GM06990 (cell line): ENCODE measurements around the gene OGFOD3.

Experiments
- DNase-seq: peaks from one replicate; pipeline ENCODE4 v3.0.0-alpha.2; 2011; ENCODE audit not compliant: insufficient read length; ENCODE audit errors: extremely low read depth
- H3K27me3 ChIP-seq: replicated peaks from 2 replicates; pipeline ENCODE4 v1.6.0; 2011; ENCODE audit warnings: low read length; ENCODE audit not compliant: control insufficient read depth, insufficient read depth
- H3K36me3 ChIP-seq: 2 replicates; pipeline ENCODE4 v1.5.1; 2011; ENCODE audit warnings: low read length; ENCODE audit not compliant: control insufficient read depth, insufficient read depth
- H3K4me3 ChIP-seq: replicated peaks from 2 replicates; pipeline ENCODE4 v1.5.1; 2011; ENCODE audit warnings: low read depth, mild to moderate bottlenecking, control low read depth, low read length
- CTCF ChIP-seq: IDR thresholded peaks from 2 replicates; pipeline ENCODE4 v1.5.1; 2011; ENCODE audit warnings: low read length, control low read depth, mild to moderate bottlenecking, inconsistent platforms; ENCODE audit not compliant: insufficient read depth, poor library complexity, severe bottlenecking

Gene OGFOD3

GRCh38 chr17:82446649-82447048 is 28.3 kb upstream of the OGFOD3 start:
- Histone ChIP-seq H3K4me3 (no peak overlapping the region), H3K27me3 (no peaks in the 10 kb centered on the region), H3K36me3 (peaks cover 42% of the 10 kb centered on the region)
- no peak for DNase-seq
- no peak for TF ChIP-seq CTCF

- no peak overlapping the region for H3K4me3 ChIP-seq
- no peak for TF ChIP-seq CTCF
- DNase-seq: no peak
- H3K36me3 ChIP-seq: peaks cover 42% of the 10 kb centered on the region
- H3K27me3 ChIP-seq: no peaks in the 10 kb centered on the region
Observed at GRCh38 chr17:82446124-82446523, 27.7 kb upstream of the OGFOD3 start.

GRCh38 chr17:82445542-82445941 is 27.2 kb upstream of the OGFOD3 start:
- H3K36me3 ChIP-seq: peaks cover 42% of the 10 kb centered on the region
- no peak overlapping the region for H3K4me3 ChIP-seq
- TF ChIP-seq CTCF: no peak
- no peak for DNase-seq
- no peaks in the 10 kb centered on the region for H3K27me3 ChIP-seq

- Histone ChIP-seq H3K4me3 (no peak overlapping the region), H3K36me3 (peaks cover 42% of the 10 kb centered on the region), H3K27me3 (no peaks in the 10 kb centered on the region)
- no peak for DNase-seq
- no peak for TF ChIP-seq CTCF
Observed at GRCh38 chr17:82444941-82445521, 26.6 kb upstream of the OGFOD3 start.

DNA sequence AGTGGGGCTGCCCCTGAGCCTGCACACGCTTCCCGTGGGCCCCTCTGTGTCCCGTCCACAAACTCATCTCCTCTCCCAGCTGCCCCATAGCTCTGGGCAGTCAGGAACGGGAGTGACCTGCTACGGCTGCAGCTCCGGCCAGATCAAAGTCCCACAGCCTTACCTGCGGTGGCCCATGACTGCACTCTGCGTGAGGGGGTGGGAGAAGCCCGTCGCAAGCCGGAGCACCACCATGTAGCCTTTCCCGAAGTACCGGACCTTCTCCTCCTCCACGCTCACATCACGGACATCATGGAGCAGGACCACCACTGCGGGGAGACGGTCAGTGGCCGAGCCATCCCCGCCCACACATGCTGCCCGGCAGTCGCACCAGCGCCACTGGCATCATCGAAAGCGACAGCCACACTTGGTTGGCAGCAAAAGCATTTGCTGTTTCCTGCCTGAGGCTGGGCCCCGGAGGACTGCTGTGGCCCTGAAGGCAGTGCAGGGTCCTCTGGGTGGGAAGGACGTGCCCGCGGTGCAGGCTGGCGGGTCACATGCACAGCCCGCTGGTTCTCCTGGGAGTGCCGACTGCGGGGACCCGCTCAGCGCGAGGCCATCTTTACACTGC is 26.0 kb upstream of the OGFOD3 start:
- no peak for TF ChIP-seq CTCF
- Histone ChIP-seq H3K27me3 (no peaks in the 10 kb centered on the region), H3K4me3 (no peak overlapping the region), H3K36me3 (peaks cover 42% of the 10 kb centered on the region)
- DNase-seq: no peak
